SK-N-SH (cell line): ENCODE measurements around the gene FSIP1. TPM values are rescaled to one million over a fixed set of nuclear protein-coding genes. Genes with fewer than 3 reads are reported as not detected.

ENCODE experiments used
- CTCF ChIA-PET: fragments of 300-600, 350-600 bp; formaldehyde crosslinking; extraction: SDS; loops from one replicate; lab custom pipeline; 2021; lab: Yijun Ruan, JAX
- POLR2A ChIA-PET: fragments of 350-600 bp; sonication (Branson Sonifier 250); formaldehyde crosslinking; extraction: SDS; loops from one replicate; lab custom pipeline; 2020; ENCODE audit warnings: antibody characterized with exemption, inconsistent platforms; lab: Yijun Ruan, JAX
- DNase-seq: peaks from one replicate; pipeline ENCODE4 v3.0.0; 2012
- H2AFZ ChIP-seq: fragments of 200-600 bp; sonication (generic); 2 replicates; pipeline ENCODE4 v1.8.1; 2016; ENCODE audit warnings: antibody characterized with exemption, mild to moderate bottlenecking, low read depth
- H3F3A ChIP-seq: fragments of 200-600 bp; sonication (generic); replicated peaks from 2 replicates; pipeline ENCODE3; 2016; ENCODE audit warnings: antibody characterized with exemption, mild to moderate bottlenecking; ENCODE audit not compliant: insufficient read depth
- H3K27ac ChIP-seq, 2 experiments: fragments of 200-500 bp in 1 of 2; fragments of 200-600 bp in 1 of 2; sonication (Bioruptor generic) in 1 of 2; sonication (generic), shearing (Covaris generic) in 1 of 2; 2 replicates each; pipeline versions ENCODE4 v1.5.1 to v1.6.1; 2014 to 2016; ENCODE audit warnings: low read depth in 2 of 2, inconsistent platforms in 1 of 2, low read length in 1 of 2, mild to moderate bottlenecking in 1 of 2, mixed read lengths in 1 of 2
- H3K27me3 ChIP-seq: fragments of 200-600 bp; sonication (generic), shearing (Covaris generic); 2 replicates; pipeline ENCODE4 v1.6.1; 2016; ENCODE audit warnings: mixed run types; ENCODE audit not compliant: insufficient read depth
- H3K36me3 ChIP-seq, 2 experiments: fragments of 200-500 bp in 1 of 2; fragments of 200-600 bp in 1 of 2; sonication (Bioruptor generic) in 1 of 2; sonication (generic) in 1 of 2; replicated peaks in 1 of 2; 2 replicates each; pipeline versions ENCODE3 to v1.5.1; 2014 to 2016; ENCODE audit warnings: low read length in 1 of 2, mild to moderate bottlenecking in 1 of 2; ENCODE audit not compliant: insufficient read depth in 2 of 2, control insufficient read depth in 1 of 2
- H3K4me1 ChIP-seq, 2 experiments: fragments of 200-500 bp in 1 of 2; fragments of 200-600 bp in 1 of 2; sonication (Bioruptor generic) in 1 of 2; sonication (generic), shearing (Covaris generic) in 1 of 2; 2 replicates each; pipeline versions ENCODE4 v1.5.1 to v1.6.1; 2014 to 2016; ENCODE audit warnings: low read depth in 1 of 2, low read length in 1 of 2, mixed run types in 1 of 2; ENCODE audit not compliant: insufficient read depth in 2 of 2, control insufficient read depth in 1 of 2
- H3K4me2 ChIP-seq: fragments of 200-600 bp; sonication (generic), shearing (Covaris generic); 2 replicates; pipeline ENCODE4 v1.6.1; 2017; ENCODE audit warnings: mixed run types
- H3K4me3 ChIP-seq, 2 experiments: fragments of 200-500 bp in 1 of 2; fragments of 200-600 bp in 1 of 2; sonication (Bioruptor generic) in 1 of 2; sonication (generic), shearing (Covaris generic) in 1 of 2; 2 replicates each; pipeline versions ENCODE4 v1.5.1 to v1.8.1; 2014 to 2016; ENCODE audit warnings: low read depth in 2 of 2, inconsistent platforms in 1 of 2, low read length in 1 of 2, mild to moderate bottlenecking in 1 of 2, mixed read lengths in 1 of 2, moderate library complexity in 1 of 2
- H3K79me2 ChIP-seq: fragments of 200-600 bp; sonication (generic); 2 replicates; pipeline ENCODE4 v1.8.1; 2017; ENCODE audit warnings: mild to moderate bottlenecking; ENCODE audit not compliant: insufficient read depth
- H3K9ac ChIP-seq: fragments of 200-600 bp; sonication (generic); 2 replicates; pipeline ENCODE4 v1.6.1; 2017; ENCODE audit warnings: mixed run types
- H3K9me2 ChIP-seq: fragments of 200-600 bp; sonication (generic); 2 replicates; pipeline ENCODE4 v1.6.1; 2017; ENCODE audit warnings: mixed run types
- H3K9me3 ChIP-seq: fragments of 200-600 bp; sonication (generic); 2 replicates; pipeline ENCODE4 v1.6.1; 2017; ENCODE audit warnings: mixed run types, mild to moderate bottlenecking, moderate library complexity
- H4K20me1 ChIP-seq: fragments of 200-600 bp; sonication (generic); 2 replicates; pipeline ENCODE4 v1.6.1; 2017; ENCODE audit warnings: mild to moderate bottlenecking, mixed run types; ENCODE audit not compliant: insufficient read depth
- ELF1 ChIP-seq: IDR thresholded peaks from 2 replicates; pipeline ENCODE4 v1.4.0; 2012
- EZH2phosphoT487 ChIP-seq: fragments of 200-600 bp; sonication (generic); IDR thresholded peaks from 2 replicates; pipeline ENCODE4 v1.6.1; 2017; ENCODE audit warnings: low read depth, mixed run types, mild to moderate bottlenecking, antibody characterized with exemption, moderate library complexity, borderline replicate concordance
- FOSL2 ChIP-seq: IDR thresholded peaks from 2 replicates; pipeline ENCODE4 v1.4.0; 2012; ENCODE audit warnings: low read depth, mild to moderate bottlenecking, moderate library complexity, borderline replicate concordance
- GABPA ChIP-seq: IDR thresholded peaks from 2 replicates; pipeline ENCODE4 v1.4.0; 2012; ENCODE audit warnings: low read depth, mild to moderate bottlenecking
- MAX ChIP-seq: IDR thresholded peaks from 2 replicates; pipeline ENCODE4 v1.4.0; 2012; ENCODE audit warnings: low read depth
- MEF2A ChIP-seq: IDR thresholded peaks from 2 replicates; pipeline ENCODE4 v1.4.0; 2012; ENCODE audit warnings: low read depth, borderline replicate concordance
- MXI1 ChIP-seq: IDR thresholded peaks from 2 replicates; pipeline ENCODE4 v1.6.1; 2012; ENCODE audit warnings: mild to moderate bottlenecking, low read depth, low read length, improper control_type of control experiment
- POLR2AphosphoS5 ChIP-seq: IDR thresholded peaks from 2 replicates; pipeline ENCODE4 v1.6.1; 2012; ENCODE audit warnings: low read depth, low read length
- RAD21 ChIP-seq: IDR thresholded peaks from 2 replicates; pipeline ENCODE4 v1.6.1; 2012; ENCODE audit warnings: mild to moderate bottlenecking, low read length
- REST ChIP-seq: IDR thresholded peaks from 2 replicates; pipeline ENCODE4 v1.6.1; 2012; ENCODE audit warnings: mild to moderate bottlenecking, low read depth, low read length, moderate library complexity
- SIN3A ChIP-seq: IDR thresholded peaks from 2 replicates; pipeline ENCODE4 v1.6.1; 2012; ENCODE audit warnings: low read depth, mild to moderate bottlenecking, low read length, moderate library complexity, borderline replicate concordance
- SMC3 ChIP-seq: IDR thresholded peaks from 2 replicates; pipeline ENCODE4 v1.6.1; 2012; ENCODE audit warnings: low read depth, low read length, improper control_type of control experiment
- TAF1 ChIP-seq: IDR thresholded peaks from 2 replicates; pipeline ENCODE4 v1.6.1; 2012; ENCODE audit warnings: low read depth, mild to moderate bottlenecking, low read length, moderate library complexity, borderline replicate concordance
- TCF12 ChIP-seq: IDR thresholded peaks from 2 replicates; pipeline ENCODE4 v1.4.0; 2012
- TEAD4 ChIP-seq: IDR thresholded peaks from 2 replicates; pipeline ENCODE4 v1.4.0; 2012; ENCODE audit warnings: mild to moderate bottlenecking, borderline replicate concordance; ENCODE audit not compliant: insufficient read depth
- WGBS: methylation state at CpG from one replicate; pipeline ENCODE4 v1.1.6; 2017; ENCODE audit warnings: low lambda C conversion rate; 5-methylcytosine and 5-hydroxymethylcytosine counted together
- polyA plus RNA-seq, 3 experiments: library from polyadenylated mRNA; depleted of rRNA; stranded (reverse); fragments of >200 nt; gene quantifications; 2 replicates each; pipeline ENCODE4 v1.2.3, GENCODE V29; 2012
- TF ChIP-seq, protein P1 (sequence below): IDR thresholded peaks from 2 replicates; pipeline ENCODE4 v1.4.0; 2012; ENCODE audit warnings: low read depth, borderline replicate concordance
- TF ChIP-seq, protein P2 (sequence below): fragments of 200-600 bp; sonication (generic); IDR thresholded peaks from 2 replicates; pipeline ENCODE4 v1.6.1; 2017; ENCODE audit warnings: antibody characterized with exemption, mild to moderate bottlenecking, moderate library complexity

The FSIP1 gene
- polyA plus RNA-seq, 1 of the 3 experiments (the other 2 are of a cell fraction): 0.43 TPM

GRCh38 chr15:39804026-39804425, 21.4 kb upstream of the FSIP1 start:
- 98% methylated on average over 2 of the region's 2 CpGs for WGBS
- peaks cover 7 to 23% of the 10 kb centered on the region in 2 experiments for H3K36me3 ChIP-seq
- H3F3A ChIP-seq: no peaks in the 10 kb centered on the region
- H3K4me1 ChIP-seq: no peaks in the 10 kb centered on the region
- peaks cover 53% of the 10 kb centered on the region for H3K79me2 ChIP-seq
- H4K20me1 ChIP-seq: peaks cover 5% of the 10 kb centered on the region; the same call in 1 of the 2 replicates
- no peak overlapping the region for H3K4me3 ChIP-seq
- no peaks in the 10 kb centered on the region for H3K27me3 ChIP-seq
- no peaks in the 10 kb centered on the region for H3K9me3 ChIP-seq
- CTCF ChIA-PET: interaction anchor here (0.9 to 1.3 kb wide), 2 partner anchors 12 to 45 kb away, joined by 3 read pairs; no protein-coding TSS in a partner anchor
- DNase-seq: no peak
- POLR2A ChIA-PET: no interaction called here
- no peak overlapping the region for H3K4me2 ChIP-seq
- no peak overlapping the region for H3K27ac ChIP-seq
- no peak for TF ChIP-seq MXI1
- TF ChIP-seq TEAD4: no peak
- no peak for TF ChIP-seq MEF2A
- TF ChIP-seq REST: no peak
- no peak for TF ChIP-seq MAX
- no peak for TF ChIP-seq FOSL2
- TF ChIP-seq TCF12: no peak
- no peak for TF ChIP-seq ELF1
- no peak for TF ChIP-seq SMC3
- TF ChIP-seq POLR2AphosphoS5: no peak
- no peak for TF ChIP-seq GABPA
- TF ChIP-seq, protein P1, sequence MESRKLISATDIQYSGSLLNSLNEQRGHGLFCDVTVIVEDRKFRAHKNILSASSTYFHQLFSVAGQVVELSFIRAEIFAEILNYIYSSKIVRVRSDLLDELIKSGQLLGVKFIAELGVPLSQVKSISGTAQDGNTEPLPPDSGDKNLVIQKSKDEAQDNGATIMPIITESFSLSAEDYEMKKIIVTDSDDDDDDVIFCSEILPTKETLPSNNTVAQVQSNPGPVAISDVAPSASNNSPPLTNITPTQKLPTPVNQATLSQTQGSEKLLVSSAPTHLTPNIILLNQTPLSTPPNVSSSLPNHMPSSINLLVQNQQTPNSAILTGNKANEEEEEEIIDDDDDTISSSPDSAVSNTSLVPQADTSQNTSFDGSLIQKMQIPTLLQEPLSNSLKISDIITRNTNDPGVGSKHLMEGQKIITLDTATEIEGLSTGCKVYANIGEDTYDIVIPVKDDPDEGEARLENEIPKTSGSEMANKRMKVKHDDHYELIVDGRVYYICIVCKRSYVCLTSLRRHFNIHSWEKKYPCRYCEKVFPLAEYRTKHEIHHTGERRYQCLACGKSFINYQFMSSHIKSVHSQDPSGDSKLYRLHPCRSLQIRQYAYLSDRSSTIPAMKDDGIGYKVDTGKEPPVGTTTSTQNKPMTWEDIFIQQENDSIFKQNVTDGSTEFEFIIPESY: no peak
- H3K9me2 ChIP-seq: no peaks in the 10 kb centered on the region
- no peak overlapping the region for H3K9ac ChIP-seq
- no peak overlapping the region for H2AFZ ChIP-seq

DNA sequence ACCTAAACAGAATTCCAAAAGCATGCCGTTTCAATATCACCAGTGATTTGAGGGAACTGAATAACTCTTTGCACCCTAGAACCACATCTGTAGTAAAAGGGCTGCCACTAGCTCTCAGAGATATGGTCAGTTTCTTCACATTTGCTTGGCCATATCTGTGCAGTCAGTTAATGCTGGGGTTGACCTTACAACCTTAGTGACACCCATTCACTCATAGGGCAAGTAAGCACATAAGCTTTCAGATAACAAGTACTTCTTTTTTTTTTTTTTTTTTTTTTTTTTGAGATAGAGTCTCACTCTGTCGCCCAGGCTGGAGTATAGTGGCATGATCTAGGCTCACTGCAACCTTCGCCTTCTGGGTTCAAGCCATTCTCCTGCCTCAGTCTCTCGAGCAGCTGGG, 20.4 kb upstream of the FSIP1 start:
- H3K9ac ChIP-seq: no peak overlapping the region
- no peaks in the 10 kb centered on the region for H3K4me1 ChIP-seq
- H3K27me3 ChIP-seq: no peaks in the 10 kb centered on the region
- H3F3A ChIP-seq: no peaks in the 10 kb centered on the region
- H3K4me2 ChIP-seq: no peak overlapping the region
- no peak overlapping the region for H3K4me3 ChIP-seq
- DNase-seq: no peak
- CTCF ChIA-PET: interaction anchor here (0.9 to 1.3 kb wide), 5 partner anchors 9 to 44 kb away, joined by 3 read pairs; no protein-coding TSS in a partner anchor
- peaks cover 43% of the 10 kb centered on the region for H3K79me2 ChIP-seq
- H3K36me3 ChIP-seq: peaks cover 7 to 31% of the 10 kb centered on the region in 2 experiments
- H2AFZ ChIP-seq: no peak overlapping the region
- POLR2A ChIA-PET: no interaction called here
- 97% methylated on average over 4 of the region's 4 CpGs for WGBS
- H3K27ac ChIP-seq: no peak overlapping the region
- H3K9me3 ChIP-seq: no peaks in the 10 kb centered on the region
- peaks cover 5% of the 10 kb centered on the region; the same call in 1 of the 2 replicates for H4K20me1 ChIP-seq
- no peaks in the 10 kb centered on the region for H3K9me2 ChIP-seq
- TF ChIP-seq RAD21 (no peak), EZH2phosphoT487 (no peak), SIN3A (no peak), MAX (no peak), TAF1 (no peak)
- TF ChIP-seq, protein P2, sequence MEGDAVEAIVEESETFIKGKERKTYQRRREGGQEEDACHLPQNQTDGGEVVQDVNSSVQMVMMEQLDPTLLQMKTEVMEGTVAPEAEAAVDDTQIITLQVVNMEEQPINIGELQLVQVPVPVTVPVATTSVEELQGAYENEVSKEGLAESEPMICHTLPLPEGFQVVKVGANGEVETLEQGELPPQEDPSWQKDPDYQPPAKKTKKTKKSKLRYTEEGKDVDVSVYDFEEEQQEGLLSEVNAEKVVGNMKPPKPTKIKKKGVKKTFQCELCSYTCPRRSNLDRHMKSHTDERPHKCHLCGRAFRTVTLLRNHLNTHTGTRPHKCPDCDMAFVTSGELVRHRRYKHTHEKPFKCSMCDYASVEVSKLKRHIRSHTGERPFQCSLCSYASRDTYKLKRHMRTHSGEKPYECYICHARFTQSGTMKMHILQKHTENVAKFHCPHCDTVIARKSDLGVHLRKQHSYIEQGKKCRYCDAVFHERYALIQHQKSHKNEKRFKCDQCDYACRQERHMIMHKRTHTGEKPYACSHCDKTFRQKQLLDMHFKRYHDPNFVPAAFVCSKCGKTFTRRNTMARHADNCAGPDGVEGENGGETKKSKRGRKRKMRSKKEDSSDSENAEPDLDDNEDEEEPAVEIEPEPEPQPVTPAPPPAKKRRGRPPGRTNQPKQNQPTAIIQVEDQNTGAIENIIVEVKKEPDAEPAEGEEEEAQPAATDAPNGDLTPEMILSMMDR: no peak
